Osteoblast (primary cell): ENCODE data around the gene ZBTB37. TPM values are rescaled to one million over a fixed set of nuclear protein-coding genes. Genes with fewer than 3 reads are reported as not detected.

ENCODE experiments used
- DNase-seq: peaks from one replicate; pipeline ENCODE4 v3.0.0; 2011; ENCODE audit warnings: low spot score, mixed read lengths; ENCODE audit not compliant: insufficient read length; ENCODE audit errors: missing footprints
- H2AFZ ChIP-seq: 2 replicates; pipeline ENCODE4 v1.6.0; 2011; ENCODE audit warnings: mild to moderate bottlenecking, low read length
- H3K27ac ChIP-seq: 2 replicates; pipeline ENCODE4 v1.5.1; 2011; ENCODE audit warnings: mild to moderate bottlenecking, low read depth, low read length, moderate library complexity
- H3K27me3 ChIP-seq: 2 replicates; pipeline ENCODE4 v1.6.0; 2012; ENCODE audit warnings: mild to moderate bottlenecking, control low read depth, inconsistent platforms, low read length, moderate library complexity; ENCODE audit not compliant: insufficient read depth
- H3K36me3 ChIP-seq: 2 replicates; pipeline ENCODE4 v1.5.1; 2011; ENCODE audit warnings: mild to moderate bottlenecking, low read length, control low read depth, moderate library complexity; ENCODE audit not compliant: insufficient read depth
- H3K4me1 ChIP-seq: 2 replicates; pipeline ENCODE4 v1.5.1; 2011; ENCODE audit warnings: mild to moderate bottlenecking, low read length, control low read depth, moderate library complexity; ENCODE audit not compliant: insufficient read depth
- H3K4me2 ChIP-seq: 2 replicates; pipeline ENCODE4 v1.6.0; 2011; ENCODE audit warnings: mild to moderate bottlenecking, low read length; ENCODE audit not compliant: insufficient read depth
- H3K4me3 ChIP-seq: fragments of 200-600 bp; sonication (generic); 3 replicates; pipeline ENCODE4 v1.5.1; 2012; ENCODE audit warnings: mild to moderate bottlenecking, low read length, inconsistent platforms; ENCODE audit not compliant: insufficient read depth
- H3K79me2 ChIP-seq: 2 replicates; pipeline ENCODE4 v1.6.0; 2012; ENCODE audit warnings: mild to moderate bottlenecking, low read length, control low read depth, inconsistent platforms; ENCODE audit not compliant: insufficient read depth
- H3K9me3 ChIP-seq: 2 replicates; pipeline ENCODE4 v1.5.1; 2011; ENCODE audit warnings: low read depth, low read length, control low read depth
- H4K20me1 ChIP-seq: 2 replicates; pipeline ENCODE4 v1.6.0; 2012; ENCODE audit warnings: mild to moderate bottlenecking, low read length, control low read depth; ENCODE audit not compliant: insufficient read depth
- CTCF ChIP-seq: IDR thresholded peaks from 2 replicates; pipeline ENCODE4 v1.5.1; 2011; ENCODE audit warnings: mild to moderate bottlenecking, low read depth, low read length, moderate library complexity; ENCODE audit errors: extremely low read depth
- total RNA-seq: library from RNA; depleted of rRNA; stranded (reverse); fragments of >200 nt; gene quantifications from 2 replicates; pipeline ENCODE4 v1.2.3, GENCODE V29; 2012

ZBTB37 gene
- total RNA-seq, 1 donor, result 10.5 TPM

GRCh38 chr1:173913111-173913510, 44.9 kb downstream of the ZBTB37 start:
- no peak for TF ChIP-seq CTCF
- no peak for DNase-seq
- H3K4me3 ChIP-seq, result no peak overlapping the region
- no peaks in the 10 kb centered on the region for H3K79me2 ChIP-seq
- no peak overlapping the region for H3K27ac ChIP-seq
- no peaks in the 10 kb centered on the region for H3K27me3 ChIP-seq
- H3K36me3 ChIP-seq, result no peaks in the 10 kb centered on the region
- H3K9me3 ChIP-seq, result no peaks in the 10 kb centered on the region
- no peaks in the 10 kb centered on the region for H4K20me1 ChIP-seq
- no peak overlapping the region for H3K4me2 ChIP-seq
- no peaks in the 10 kb centered on the region for H3K4me1 ChIP-seq
- H2AFZ ChIP-seq, result no peak overlapping the region

- Histone ChIP-seq H3K79me2 (no peaks in the 10 kb centered on the region), H3K27me3 (no peaks in the 10 kb centered on the region), H4K20me1 (no peaks in the 10 kb centered on the region), H3K36me3 (no peaks in the 10 kb centered on the region), H3K9me3 (no peaks in the 10 kb centered on the region), H3K4me3 (no peak overlapping the region), H3K4me1 (no peaks in the 10 kb centered on the region), H2AFZ (no peak overlapping the region), H3K27ac (no peak overlapping the region), H3K4me2 (no peak overlapping the region)
- TF ChIP-seq CTCF, result peak; percentile 65
- DNase-seq, result peak; percentile 79
Measured at GRCh38 chr1:173914366-173914871, 46.2 kb downstream of the ZBTB37 start.

- Histone ChIP-seq H2AFZ (no peak overlapping the region), H3K9me3 (no peaks in the 10 kb centered on the region), H3K27ac (no peak overlapping the region), H3K4me3 (no peak overlapping the region), H3K4me1 (no peaks in the 10 kb centered on the region), H3K4me2 (no peak overlapping the region), H3K27me3 (no peaks in the 10 kb centered on the region), H4K20me1 (no peaks in the 10 kb centered on the region), H3K36me3 (no peaks in the 10 kb centered on the region), H3K79me2 (no peaks in the 10 kb centered on the region)
- no peak for TF ChIP-seq CTCF
- DNase-seq, result no peak
Measured at GRCh38 chr1:173915596-173915995, 47.4 kb downstream of the ZBTB37 start.

- DNase-seq, result no peak
- H4K20me1 ChIP-seq, result no peaks in the 10 kb centered on the region
- H3K4me3 ChIP-seq, result no peak overlapping the region
- H3K4me1 ChIP-seq, result no peaks in the 10 kb centered on the region
- no peak overlapping the region for H2AFZ ChIP-seq
- TF ChIP-seq CTCF, result no peak
- H3K27me3 ChIP-seq, result no peaks in the 10 kb centered on the region
- no peaks in the 10 kb centered on the region for H3K9me3 ChIP-seq
- H3K4me2 ChIP-seq, result no peak overlapping the region
- no peak overlapping the region for H3K27ac ChIP-seq
- H3K79me2 ChIP-seq, result no peaks in the 10 kb centered on the region
- H3K36me3 ChIP-seq, result no peaks in the 10 kb centered on the region
Measured at GRCh38 chr1:173916667-173917066, 48.5 kb downstream of the ZBTB37 start.
